Fibroblast of villous mesenchyme (primary cell): ENCODE data around the gene SSPN. TPM values are rescaled to one million over a fixed set of nuclear protein-coding genes. Genes with fewer than 3 reads are reported as not detected.

Experiments
- DNase-seq: peaks from one replicate; pipeline ENCODE4 v3.0.0-alpha.2; 2010; ENCODE audit warnings: low read depth
- H3K4me3 ChIP-seq: 2 replicates; pipeline ENCODE4 v1.5.1; 2011; ENCODE audit warnings: low read depth, mild to moderate bottlenecking, low read length
- total RNA-seq: library from RNA; depleted of rRNA; stranded (reverse); fragments of >200 nt; gene quantifications from 2 replicates; pipeline ENCODE4 v1.2.3, GENCODE V29; 2012
- TF ChIP-seq, protein P1 (sequence below): IDR thresholded peaks from 2 replicates; pipeline ENCODE4 v1.5.1; 2012; ENCODE audit warnings: low read depth, mild to moderate bottlenecking, low read length; ENCODE audit not compliant: insufficient read depth

SSPN gene
- total RNA-seq, 1 donor: 22.0 TPM

DNA sequence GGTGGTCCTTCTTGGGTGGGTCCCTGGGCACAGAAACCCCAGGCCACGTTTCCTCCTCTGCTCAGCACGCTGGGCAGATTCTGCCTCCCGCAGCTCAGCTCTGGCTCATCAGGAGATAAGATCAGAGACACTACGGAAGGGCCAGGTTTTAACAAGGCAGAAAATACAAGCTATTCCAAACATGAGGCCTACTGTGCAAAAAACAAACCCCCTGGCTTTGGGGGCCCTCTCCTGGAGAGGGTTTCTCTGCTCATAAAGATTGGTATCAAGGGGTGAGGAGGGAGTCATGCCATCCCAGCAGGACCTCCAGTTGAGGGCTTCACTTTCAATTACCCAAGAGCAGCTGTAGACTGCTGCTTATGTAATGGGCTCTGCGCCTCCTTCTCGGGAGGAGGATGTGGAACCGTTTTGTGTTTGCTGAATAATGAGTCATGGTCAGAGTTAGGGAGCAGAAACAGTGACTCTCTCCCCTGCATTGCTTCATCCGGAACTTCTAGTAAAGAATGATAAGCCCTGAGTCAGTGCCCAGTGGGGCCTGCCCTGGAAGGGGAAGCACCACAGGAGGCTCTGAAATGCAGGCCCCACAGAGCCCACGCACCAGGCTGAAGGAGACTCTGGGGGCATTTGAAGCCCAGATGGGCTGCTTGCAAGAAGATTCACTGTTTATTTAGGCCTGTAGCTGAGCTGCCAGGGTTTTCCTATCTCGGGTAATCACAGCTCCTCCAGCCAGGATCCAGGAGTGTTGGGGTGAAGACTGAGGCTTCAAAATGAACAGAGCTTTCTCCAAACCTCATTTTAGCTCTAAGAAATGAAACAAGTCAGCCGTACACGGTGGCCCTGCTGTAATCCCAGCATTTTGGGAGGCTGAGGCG lies 79.3 kb downstream of the SSPN start:
- peak; percentile 99 for DNase-seq
- no peak overlapping the region for H3K4me3 ChIP-seq
- TF ChIP-seq, protein P1, sequence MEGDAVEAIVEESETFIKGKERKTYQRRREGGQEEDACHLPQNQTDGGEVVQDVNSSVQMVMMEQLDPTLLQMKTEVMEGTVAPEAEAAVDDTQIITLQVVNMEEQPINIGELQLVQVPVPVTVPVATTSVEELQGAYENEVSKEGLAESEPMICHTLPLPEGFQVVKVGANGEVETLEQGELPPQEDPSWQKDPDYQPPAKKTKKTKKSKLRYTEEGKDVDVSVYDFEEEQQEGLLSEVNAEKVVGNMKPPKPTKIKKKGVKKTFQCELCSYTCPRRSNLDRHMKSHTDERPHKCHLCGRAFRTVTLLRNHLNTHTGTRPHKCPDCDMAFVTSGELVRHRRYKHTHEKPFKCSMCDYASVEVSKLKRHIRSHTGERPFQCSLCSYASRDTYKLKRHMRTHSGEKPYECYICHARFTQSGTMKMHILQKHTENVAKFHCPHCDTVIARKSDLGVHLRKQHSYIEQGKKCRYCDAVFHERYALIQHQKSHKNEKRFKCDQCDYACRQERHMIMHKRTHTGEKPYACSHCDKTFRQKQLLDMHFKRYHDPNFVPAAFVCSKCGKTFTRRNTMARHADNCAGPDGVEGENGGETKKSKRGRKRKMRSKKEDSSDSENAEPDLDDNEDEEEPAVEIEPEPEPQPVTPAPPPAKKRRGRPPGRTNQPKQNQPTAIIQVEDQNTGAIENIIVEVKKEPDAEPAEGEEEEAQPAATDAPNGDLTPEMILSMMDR: peak; percentile 23

DNA sequence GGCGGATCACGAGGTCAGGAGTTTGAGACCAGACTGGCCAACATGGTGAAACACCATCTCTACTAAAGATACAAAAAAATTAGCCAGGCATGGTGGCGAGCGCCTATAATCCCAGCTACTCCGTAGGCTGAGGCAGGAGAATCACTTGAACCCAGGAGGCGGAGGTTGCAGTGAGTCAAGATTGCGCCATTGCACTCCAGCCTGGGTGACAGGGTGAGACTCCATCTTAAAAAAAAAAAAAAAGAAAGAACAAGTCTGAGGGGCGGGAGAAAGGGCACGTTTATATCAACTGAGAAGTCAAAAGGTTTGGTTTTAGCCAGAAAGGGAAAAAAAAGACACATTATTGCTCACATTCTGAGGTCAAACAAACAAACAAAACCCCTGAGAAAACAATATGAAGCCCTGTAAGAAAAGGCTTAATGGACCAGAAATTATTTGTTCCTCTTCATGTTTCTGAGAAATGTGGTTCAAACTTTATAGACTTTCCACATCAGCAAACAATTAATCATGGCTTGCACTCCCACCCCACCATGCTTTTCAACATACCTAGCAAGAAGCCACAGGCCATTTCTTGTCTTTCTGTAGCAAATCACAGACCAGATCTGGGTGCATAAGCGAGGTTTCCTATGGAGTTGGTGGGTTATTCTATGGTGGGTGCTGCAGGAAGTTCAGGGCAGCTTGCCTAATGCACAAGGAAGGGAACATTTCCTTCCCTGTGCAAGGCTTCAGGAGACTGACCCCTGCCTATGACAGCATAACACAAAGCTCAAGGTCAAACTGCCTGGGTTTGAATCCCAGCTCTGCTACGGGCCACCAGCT lies 80.1 kb downstream of the SSPN start:
- TF ChIP-seq, protein P1: no peak
- H3K4me3 ChIP-seq: no peak overlapping the region
- DNase-seq: peak; percentile 78

DNA sequence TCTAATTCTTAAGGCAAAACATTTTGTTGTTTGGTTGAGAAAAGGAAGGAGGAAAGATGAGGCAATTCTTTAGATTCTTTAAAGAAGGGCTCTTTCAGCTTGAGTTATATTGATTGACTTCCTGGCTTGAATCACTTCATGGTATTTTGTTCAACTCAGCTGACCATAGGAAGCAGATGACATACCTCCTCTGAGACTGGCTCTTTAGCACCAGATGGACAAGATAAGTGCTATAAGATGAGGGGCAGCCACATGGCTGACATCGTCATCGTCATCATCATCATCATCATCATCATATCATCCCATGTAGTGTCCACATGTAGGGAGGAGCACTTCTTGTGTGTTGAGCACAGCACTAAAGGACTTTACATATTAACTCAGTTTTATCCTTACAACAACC lies 81.3 kb downstream of the SSPN start:
- peak; percentile 17 for DNase-seq
- TF ChIP-seq, protein P1: no peak

DNA sequence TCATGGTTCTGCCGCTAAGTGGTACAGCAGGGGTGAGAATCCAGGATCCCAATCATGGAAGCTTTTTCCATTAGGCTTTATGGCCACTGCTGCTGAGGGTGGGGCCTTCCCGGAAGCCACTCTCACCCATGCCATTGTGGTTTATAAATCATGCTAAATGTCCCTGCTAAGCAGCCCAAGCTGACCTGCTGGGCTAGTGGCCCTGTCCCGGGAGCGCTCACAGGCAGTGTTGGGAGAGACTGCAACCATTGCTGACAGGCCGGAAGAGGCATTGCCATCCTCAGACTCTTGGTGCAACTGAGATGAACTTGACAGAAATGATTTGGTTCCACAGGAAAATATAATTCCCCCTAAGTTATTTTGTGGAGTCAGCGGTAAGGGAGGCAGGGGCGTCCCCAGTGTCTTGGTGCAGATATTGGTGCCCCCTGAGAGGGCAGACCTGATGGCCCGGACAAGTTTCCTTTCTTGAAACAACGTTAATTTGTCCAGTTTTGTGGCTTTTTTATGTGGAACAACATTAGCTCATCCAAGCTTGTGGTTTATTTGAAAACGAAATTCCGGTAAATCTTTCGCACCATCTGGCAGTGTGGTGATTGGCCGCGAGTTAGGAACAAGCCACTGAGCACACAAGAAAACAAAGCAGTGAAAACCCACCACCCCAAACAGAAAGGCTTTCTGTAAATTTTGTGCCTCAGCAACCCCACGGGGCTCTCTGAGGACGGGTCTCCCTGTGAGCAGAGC lies 82.3 kb downstream of the SSPN start:
- TF ChIP-seq, protein P1: no peak
- peak; percentile 56 for DNase-seq
- H3K4me3 ChIP-seq: no peak overlapping the region

More for the DNA sequence above, 81.3 kb downstream of the SSPN start:
- no peak overlapping the region for H3K4me3 ChIP-seq

DNA sequence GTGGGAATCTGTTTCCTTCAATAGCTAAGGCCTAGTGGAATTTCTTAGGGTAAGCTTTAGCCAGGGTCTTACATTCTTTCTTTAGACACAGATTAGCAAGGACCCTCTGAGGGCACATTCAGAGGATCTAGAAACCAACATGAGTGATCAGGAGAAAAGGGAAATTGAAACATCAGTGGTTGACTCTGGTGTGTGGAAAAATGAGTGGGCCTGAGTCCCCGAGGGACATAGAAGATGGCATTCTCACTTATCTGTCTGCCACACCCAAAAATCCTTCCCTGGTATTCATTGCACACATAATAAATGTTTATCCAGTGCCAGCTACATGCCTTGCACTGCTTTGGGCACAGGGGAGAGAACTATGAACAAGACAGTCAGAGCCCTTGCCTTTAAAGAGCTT lies 82.9 kb downstream of the SSPN start:
- DNase-seq: no peak
- TF ChIP-seq, protein P1: no peak
- H3K4me3 ChIP-seq: no peak overlapping the region

DNA sequence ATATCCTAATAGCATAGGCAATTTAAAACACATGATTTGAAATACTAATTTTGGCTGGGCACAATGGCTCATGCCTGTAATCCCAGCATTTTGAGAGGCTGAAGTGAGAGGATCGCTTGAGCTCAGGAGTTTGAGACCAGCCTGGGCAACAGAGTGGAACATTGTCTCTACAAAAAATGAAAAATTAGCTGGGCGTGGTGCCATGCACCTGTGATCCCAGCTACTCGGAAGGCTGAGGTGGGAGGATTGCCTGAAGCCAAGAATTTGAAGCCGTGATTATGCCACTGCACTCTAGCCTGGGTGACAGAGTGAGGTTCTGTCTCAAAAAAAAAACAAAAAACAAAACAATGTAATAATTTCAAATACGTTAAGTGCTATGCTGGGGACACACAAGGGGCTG lies 83.3 kb downstream of the SSPN start:
- DNase-seq: no peak
- TF ChIP-seq, protein P1: no peak

More for the DNA sequence above, 83.3 kb downstream of the SSPN start:
- no peak overlapping the region for H3K4me3 ChIP-seq
